Cardiac muscle cell (in vitro differentiated cells and primary cell): ENCODE results near the gene ABHD16A. TPM values are rescaled to one million over a fixed set of nuclear protein-coding genes. Genes with fewer than 3 reads are reported as not detected.

ENCODE experiments used
- DNase-seq, 2 donors: peaks; one replicate each; pipeline versions ENCODE4 v3.0.0 to v3.0.0-alpha.2; 2010 to 2017; ENCODE audit warnings: low read depth in 1 of 2, low spot score in 1 of 2
- H3K27ac ChIP-seq: fragments of 200-600 bp; sonication (generic); 2 replicates; pipeline ENCODE4 v1.5.1; 2016
- H3K27me3 ChIP-seq: fragments of 200-600 bp; sonication (generic); 2 replicates; pipeline ENCODE4 v1.6.0; 2016; ENCODE audit warnings: control low read depth
- H3K36me3 ChIP-seq: fragments of 200-600 bp; sonication (generic); 2 replicates; pipeline ENCODE4 v1.5.1; 2016; ENCODE audit warnings: control low read depth
- H3K4me1 ChIP-seq: fragments of 200-600 bp; sonication (generic); 2 replicates; pipeline ENCODE4 v1.8.1; 2017; ENCODE audit warnings: low read depth, mild to moderate bottlenecking, mixed run types
- H3K4me3 ChIP-seq: fragments of 200-600 bp; sonication (generic); 2 replicates; pipeline ENCODE4 v1.5.1; 2016; ENCODE audit warnings: mild to moderate bottlenecking
- H3K9me3 ChIP-seq: fragments of 200-600 bp; sonication (generic); 2 replicates; pipeline ENCODE4 v1.5.1; 2017; ENCODE audit warnings: low read depth, mild to moderate bottlenecking, control low read depth
- polyA plus RNA-seq: library from polyadenylated mRNA; unstranded; fragments of >200 nt; fragmentation: Nextera tagmentation; extraction: Ambion mirVana; gene quantifications from 2 replicates; pipeline ENCODE4 v1.2.1, GENCODE V29; 2016
- total RNA-seq: library from RNA; depleted of rRNA; stranded (reverse); fragments of >200 nt; gene quantifications from 2 replicates; pipeline ENCODE4 v1.2.3, GENCODE V29; 2016
- TF ChIP-seq, protein P1 (sequence below): IDR thresholded peaks from 2 replicates; pipeline ENCODE4 v1.5.1; 2012; ENCODE audit warnings: low read depth, mild to moderate bottlenecking, low read length

Gene ABHD16A
- total and polyA plus RNA-seq, 2 experiments from 2014 or later, result 48.0 to 65.1 TPM

DNA sequence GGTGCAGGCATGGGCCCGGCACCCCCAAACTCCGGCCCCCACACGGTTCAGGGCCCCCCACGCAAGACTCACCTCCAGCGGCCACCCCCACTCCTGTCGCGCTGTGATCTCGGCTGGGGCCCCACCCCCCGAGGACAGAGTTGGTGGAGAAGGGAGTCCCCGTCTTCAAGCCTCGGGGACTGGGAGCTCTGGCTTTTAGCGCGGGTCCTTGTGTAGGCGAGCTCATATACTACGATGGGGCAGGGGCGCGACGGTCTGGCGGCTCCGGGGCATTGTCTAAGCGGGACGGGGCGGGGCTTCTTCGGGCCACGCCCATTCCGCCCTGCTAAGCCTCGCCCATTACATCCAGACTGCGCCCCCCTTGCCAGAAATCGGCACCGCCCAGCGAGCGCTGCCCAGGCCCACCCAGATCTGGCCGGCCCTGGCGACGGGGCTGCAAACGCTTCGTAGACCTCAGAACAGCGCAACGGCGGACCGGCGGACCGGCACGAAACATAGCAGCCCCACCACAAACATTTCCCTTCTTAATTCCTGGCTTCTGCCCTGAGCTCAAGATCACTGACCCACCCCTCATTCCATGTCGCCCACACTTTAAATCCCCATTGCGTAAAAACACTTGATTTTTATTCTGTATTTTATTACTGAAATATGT is 27.0 kb upstream of the ABHD16A start:
- no peaks in the 10 kb centered on the region for H3K27me3 ChIP-seq
- TF ChIP-seq, protein P1, sequence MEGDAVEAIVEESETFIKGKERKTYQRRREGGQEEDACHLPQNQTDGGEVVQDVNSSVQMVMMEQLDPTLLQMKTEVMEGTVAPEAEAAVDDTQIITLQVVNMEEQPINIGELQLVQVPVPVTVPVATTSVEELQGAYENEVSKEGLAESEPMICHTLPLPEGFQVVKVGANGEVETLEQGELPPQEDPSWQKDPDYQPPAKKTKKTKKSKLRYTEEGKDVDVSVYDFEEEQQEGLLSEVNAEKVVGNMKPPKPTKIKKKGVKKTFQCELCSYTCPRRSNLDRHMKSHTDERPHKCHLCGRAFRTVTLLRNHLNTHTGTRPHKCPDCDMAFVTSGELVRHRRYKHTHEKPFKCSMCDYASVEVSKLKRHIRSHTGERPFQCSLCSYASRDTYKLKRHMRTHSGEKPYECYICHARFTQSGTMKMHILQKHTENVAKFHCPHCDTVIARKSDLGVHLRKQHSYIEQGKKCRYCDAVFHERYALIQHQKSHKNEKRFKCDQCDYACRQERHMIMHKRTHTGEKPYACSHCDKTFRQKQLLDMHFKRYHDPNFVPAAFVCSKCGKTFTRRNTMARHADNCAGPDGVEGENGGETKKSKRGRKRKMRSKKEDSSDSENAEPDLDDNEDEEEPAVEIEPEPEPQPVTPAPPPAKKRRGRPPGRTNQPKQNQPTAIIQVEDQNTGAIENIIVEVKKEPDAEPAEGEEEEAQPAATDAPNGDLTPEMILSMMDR, result no peak
- H3K27ac ChIP-seq, result peak overlapping the region; percentile 76
- H3K4me3 ChIP-seq, result peak overlapping the region; percentile 91
- H3K4me1 ChIP-seq, result peaks cover 7% of the 10 kb centered on the region
- H3K36me3 ChIP-seq, result peaks cover 33% of the 10 kb centered on the region
- DNase-seq, result peak; percentile 93 to 97
- no peaks in the 10 kb centered on the region for H3K9me3 ChIP-seq

DNA sequence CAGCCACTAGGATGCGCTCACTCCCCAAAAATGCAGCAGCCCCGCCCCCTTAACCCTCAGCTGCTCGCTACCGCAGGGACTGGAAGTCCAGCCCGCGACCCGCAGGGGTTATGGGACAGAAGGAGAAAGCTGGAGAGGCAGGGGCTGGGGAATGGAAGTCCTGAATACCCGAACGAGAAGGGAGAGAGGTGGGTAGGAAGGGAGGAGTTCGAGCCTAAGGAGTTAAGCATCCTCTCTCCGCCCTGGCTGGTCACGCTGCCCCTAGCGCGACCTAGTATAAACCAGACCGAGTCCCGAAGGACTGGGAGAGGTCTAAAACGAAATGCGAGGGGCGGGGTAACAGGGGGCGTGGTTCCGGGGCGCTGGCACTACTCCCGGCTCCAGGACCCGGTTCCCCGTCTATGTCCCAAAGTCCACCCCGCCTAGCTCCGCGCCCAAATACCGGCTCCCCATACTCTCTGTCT is 26.4 kb upstream of the ABHD16A start:
- no peaks in the 10 kb centered on the region for H3K9me3 ChIP-seq
- H3K27me3 ChIP-seq, result no peaks in the 10 kb centered on the region
- peak overlapping the region; percentile 91 for H3K4me3 ChIP-seq
- H3K36me3 ChIP-seq, result peaks cover 33% of the 10 kb centered on the region
- TF ChIP-seq, protein P1, result no peak
- peak; percentile 89 to 93 for DNase-seq
- peak overlapping the region; percentile 76 for H3K27ac ChIP-seq
- peaks cover 4% of the 10 kb centered on the region for H3K4me1 ChIP-seq

DNA sequence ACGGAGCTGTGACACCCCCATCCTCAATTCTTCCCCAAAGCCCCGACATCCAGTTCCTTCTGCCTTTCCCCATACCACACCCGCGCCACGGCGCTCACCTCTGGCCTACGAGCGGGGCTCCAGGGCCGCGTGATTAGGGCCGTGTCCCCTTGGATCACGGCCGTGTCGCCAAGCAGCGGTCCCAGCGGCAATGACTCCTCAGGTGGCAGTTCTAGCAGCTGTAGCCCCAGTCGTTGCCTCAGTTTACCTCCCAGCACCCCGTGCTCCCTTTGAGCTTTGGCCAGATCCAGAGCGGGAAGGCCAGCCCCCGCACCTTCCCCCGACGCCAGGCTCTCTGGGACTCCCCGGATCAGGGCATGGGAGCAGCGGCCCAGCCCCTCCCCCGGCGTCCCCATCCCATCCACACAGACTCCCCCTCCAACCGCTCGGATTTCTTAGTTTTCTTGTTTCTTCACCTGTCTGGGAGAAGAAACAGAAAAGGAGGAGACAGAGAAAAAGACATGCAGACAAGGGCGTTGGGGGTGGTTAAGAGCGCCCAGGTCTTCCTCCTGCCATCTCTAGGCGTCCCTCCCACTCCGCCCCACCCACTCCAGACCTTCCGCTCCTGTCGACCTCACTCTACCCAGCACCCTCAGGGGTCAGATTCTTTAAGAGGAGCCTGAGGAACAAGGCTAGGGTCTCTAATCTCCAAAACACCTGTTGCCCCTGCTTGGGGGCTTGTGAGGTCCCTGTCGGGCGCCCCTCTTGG is 25.8 kb upstream of the ABHD16A start, which contains the start of gene DDAH2:
Gene DDAH2 (minus strand): TSS at position 533 of the 748 bp plus-strand sequence. CDS start 138 bp downstream, at position 395.
- no peaks in the 10 kb centered on the region for H3K27me3 ChIP-seq
- H3K4me3 ChIP-seq, result peak within 1 kb of the TSS; percentile 91
- no peaks in the 10 kb centered on the region for H3K4me1 ChIP-seq
- H3K27ac ChIP-seq, result peak within 1 kb of the TSS; percentile 76
- TF ChIP-seq, protein P1, result peak; percentile 59
- H3K36me3 ChIP-seq, result peaks cover 33% of the 10 kb centered on the region
- DNase-seq, result no peak
- no peaks in the 10 kb centered on the region for H3K9me3 ChIP-seq

DNA sequence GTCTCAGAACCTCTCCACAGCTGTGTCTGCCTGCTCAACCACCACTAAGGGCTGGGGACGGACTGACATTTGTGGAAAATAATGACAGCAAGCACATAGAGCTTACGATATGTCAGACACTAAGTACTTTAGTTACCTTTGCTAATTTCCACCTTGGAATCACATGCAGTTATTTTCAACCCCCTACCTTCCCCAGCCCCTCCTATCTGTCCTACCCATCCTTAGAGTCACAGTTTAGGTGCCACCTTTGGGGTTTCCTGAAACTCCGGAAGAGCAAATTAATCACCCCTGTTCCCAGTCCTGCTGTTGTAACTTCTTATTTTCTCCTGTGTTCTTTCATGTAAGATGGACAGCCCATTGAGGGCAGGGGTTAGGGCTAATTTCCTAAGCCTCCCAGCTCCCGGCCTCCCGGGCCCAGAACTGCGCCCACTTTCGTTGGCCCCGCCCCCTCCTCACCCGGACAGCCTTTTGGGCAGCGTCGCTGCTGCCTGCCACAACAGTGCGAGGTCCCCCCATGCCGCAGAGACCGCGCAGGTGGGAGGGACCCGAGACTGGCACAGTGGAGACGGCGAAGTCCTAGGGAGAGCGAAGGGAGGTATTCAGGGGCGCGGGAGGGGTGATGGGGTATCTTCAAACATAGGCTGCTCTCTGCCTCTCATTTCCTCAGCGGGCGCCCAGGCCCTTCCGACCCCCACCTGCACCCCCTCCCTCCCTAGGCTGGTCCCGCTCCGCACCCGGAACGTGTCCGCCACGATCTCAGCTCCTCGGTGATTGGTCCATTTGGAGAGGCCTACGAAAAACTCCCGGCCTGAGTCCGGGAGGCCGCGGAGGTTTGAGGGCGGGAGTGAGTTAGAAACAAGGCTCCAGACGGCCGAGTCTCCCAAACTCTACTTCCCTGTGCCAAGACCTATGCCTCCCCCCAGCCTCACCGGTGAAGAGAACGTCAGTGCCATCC is 24.9 kb upstream of the ABHD16A start:
- no peak for DNase-seq
- Histone ChIP-seq H3K4me3 (no peak overlapping the region), H3K27me3 (no peaks in the 10 kb centered on the region), H3K27ac (no peak overlapping the region), H3K36me3 (peaks cover 25% of the 10 kb centered on the region), H3K9me3 (no peaks in the 10 kb centered on the region), H3K4me1 (no peaks in the 10 kb centered on the region)
- TF ChIP-seq, protein P1, result no peak
